Tibial nerve (tissue), 4 donors: Measurements from ENCODE around the gene MAX. TPM values are rescaled to one million over a fixed set of nuclear protein-coding genes. Genes with fewer than 3 reads are reported as not detected.
A peak's percentile ranks its signal among the peaks of the same experiment; 100 is the strongest.
"Not testable (repeated sequence)": the region's sequence is repeated elsewhere in the genome, so short reads cannot be mapped to it uniquely, and the experiment has no call there.

Experiments used
- DNase-seq, 2 donors: peaks; one replicate each; pipeline ENCODE4 v3.0.0-alpha.2; 2019; ENCODE audit warnings: low spot score in 2 of 2
- H3K27ac ChIP-seq, 4 donors: fragments of 200-600 bp; sonication (generic) in 3 of 4; one replicate each; pipeline ENCODE4 v1.5.1; 2017 to 2019; ENCODE audit warnings: mild to moderate bottlenecking in 1 of 4
- H3K27me3 ChIP-seq, 2 donors: fragments of 200-600 bp; sonication (generic) in 1 of 2; one replicate each; pipeline versions ENCODE4 v1.5.1 to v1.6.0; 2017 to 2019
- H3K36me3 ChIP-seq, 3 donors: fragments of 200-600 bp; sonication (generic); one replicate each; pipeline ENCODE4 v1.5.1; 2018 to 2019
- H3K4me1 ChIP-seq, 4 donors: fragments of 200-600 bp; sonication (generic) in 3 of 4; one replicate each; pipeline ENCODE4 v1.5.1; 2017 to 2019
- H3K4me3 ChIP-seq, 4 donors: fragments of 200-600 bp; sonication (generic) in 3 of 4; one replicate each; pipeline ENCODE4 v1.5.1; 2017 to 2019; ENCODE audit warnings: mild to moderate bottlenecking in 1 of 4, moderate library complexity in 1 of 4
- H3K9me3 ChIP-seq, 4 donors: fragments of 200-600 bp; sonication (generic) in 3 of 4; one replicate each; pipeline ENCODE4 v1.5.1; 2017 to 2019
- EP300 ChIP-seq, 2 donors: sonication (generic); formaldehyde crosslinking; IDR thresholded peaks; one replicate each; pipeline ENCODE4 v1.6.1; 2017; ENCODE audit warnings: antibody characterized with exemption in 2 of 2, mild to moderate bottlenecking in 1 of 2
- POLR2A ChIP-seq, 2 donors: fragments of 450-650 bp; IDR thresholded peaks; one replicate each; pipeline ENCODE4 v1.6.1; 2017; ENCODE audit warnings: antibody characterized with exemption in 2 of 2, mild to moderate bottlenecking in 2 of 2, moderate library complexity in 2 of 2
- WGBS, 2 donors: methylation state at CpG; one replicate each; pipeline ENCODE4 v1.1.5; 2018; 5-methylcytosine and 5-hydroxymethylcytosine counted together
- total RNA-seq, 4 donors: library from RNA; depleted of rRNA; stranded (reverse); fragments of >200 nt; gene quantifications; one replicate each; pipeline ENCODE4 v1.1.0, GENCODE V29; 2016
- TF ChIP-seq, protein P1 (sequence below), 5 experiments: fragments of 200-600 bp in 3 of 5; fragments of 450-650 bp in 2 of 5; sonication (generic) in 3 of 5; IDR thresholded peaks; one replicate each; pipeline ENCODE4 v1.5.1; 2016 to 2019; ENCODE audit warnings: antibody characterized with exemption in 5 of 5, mild to moderate bottlenecking in 3 of 5, moderate library complexity in 2 of 5

The MAX gene
- total RNA-seq, 4 donors from 2014 or later = 49.4 to 70.4 (median 55.6) TPM

DNA sequence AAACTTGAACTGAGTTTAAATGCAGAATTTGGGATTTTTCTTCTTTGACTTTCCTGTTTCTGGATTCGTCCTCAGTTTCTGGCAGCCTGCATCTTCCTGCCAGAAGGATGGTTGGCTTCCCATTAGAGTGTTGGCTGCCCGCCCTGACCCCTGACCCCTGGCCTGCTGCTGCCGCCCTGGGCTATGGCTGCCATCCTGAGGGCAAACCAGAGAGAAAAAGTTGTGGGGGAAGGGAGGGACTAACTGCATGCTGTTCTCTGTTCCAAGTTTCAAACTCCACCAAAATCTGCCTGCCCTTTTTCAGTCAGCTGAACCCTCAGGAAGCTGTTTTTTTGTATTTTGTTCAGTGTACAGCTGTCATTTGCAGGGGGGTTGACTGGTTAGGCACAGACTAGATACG is 67.3 kb downstream of the MAX start:
- TF ChIP-seq, protein P1, sequence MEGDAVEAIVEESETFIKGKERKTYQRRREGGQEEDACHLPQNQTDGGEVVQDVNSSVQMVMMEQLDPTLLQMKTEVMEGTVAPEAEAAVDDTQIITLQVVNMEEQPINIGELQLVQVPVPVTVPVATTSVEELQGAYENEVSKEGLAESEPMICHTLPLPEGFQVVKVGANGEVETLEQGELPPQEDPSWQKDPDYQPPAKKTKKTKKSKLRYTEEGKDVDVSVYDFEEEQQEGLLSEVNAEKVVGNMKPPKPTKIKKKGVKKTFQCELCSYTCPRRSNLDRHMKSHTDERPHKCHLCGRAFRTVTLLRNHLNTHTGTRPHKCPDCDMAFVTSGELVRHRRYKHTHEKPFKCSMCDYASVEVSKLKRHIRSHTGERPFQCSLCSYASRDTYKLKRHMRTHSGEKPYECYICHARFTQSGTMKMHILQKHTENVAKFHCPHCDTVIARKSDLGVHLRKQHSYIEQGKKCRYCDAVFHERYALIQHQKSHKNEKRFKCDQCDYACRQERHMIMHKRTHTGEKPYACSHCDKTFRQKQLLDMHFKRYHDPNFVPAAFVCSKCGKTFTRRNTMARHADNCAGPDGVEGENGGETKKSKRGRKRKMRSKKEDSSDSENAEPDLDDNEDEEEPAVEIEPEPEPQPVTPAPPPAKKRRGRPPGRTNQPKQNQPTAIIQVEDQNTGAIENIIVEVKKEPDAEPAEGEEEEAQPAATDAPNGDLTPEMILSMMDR (IDR thresholded peaks at IDR 0.05) = no peak
- peak in 1 of 2 donors; percentile 71 for TF ChIP-seq EP300 (IDR thresholded peaks at IDR 0.05)
- Histone ChIP-seq H3K36me3 (peaks cover 0 to 42% (median 0%) of the 10 kb centered on the region in 3 donors), H3K27ac (peak overlapping the region in 3 of 4 donors; percentile 40 to 80 (median 72)), H3K27me3 (no peaks in the 10 kb centered on the region), H3K9me3 (no peaks in the 10 kb centered on the region), H3K4me3 (no peak overlapping the region), H3K4me1 (peaks cover 0 to 22% (median 13%) of the 10 kb centered on the region in 4 donors)
- WGBS, 2 donors = 17 to 21% methylated on average over 4 of the region's 4 CpGs
- DNase-seq = peak; percentile 50 to 56

DNA sequence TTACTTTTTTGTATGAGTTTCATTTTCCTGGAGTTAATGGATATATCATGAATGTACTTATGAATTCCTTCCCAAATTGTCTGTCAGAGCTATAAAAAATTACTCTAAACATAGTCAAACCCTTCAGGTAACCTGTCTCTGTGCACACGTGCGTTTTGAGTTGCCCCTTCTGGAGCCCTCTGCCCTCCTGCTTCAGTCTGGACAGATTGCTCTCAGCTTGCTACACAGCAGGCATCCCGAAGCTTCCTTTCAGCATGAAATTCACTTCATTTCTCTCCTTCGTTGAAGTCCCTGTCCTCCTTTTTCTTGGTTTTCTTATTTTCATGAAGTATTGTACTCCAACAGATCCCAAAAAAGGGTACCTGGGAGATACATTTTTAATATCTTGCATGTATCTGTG is 68.3 kb downstream of the MAX start:
- H3K4me1 ChIP-seq = peaks cover 0 to 22% (median 13%) of the 10 kb centered on the region in 4 donors
- H3K27me3 ChIP-seq = no peaks in the 10 kb centered on the region
- 71 to 77% methylated on average over 4 of the region's 4 CpGs for WGBS, 2 donors
- peaks cover 0 to 47% (median 0%) of the 10 kb centered on the region in 3 donors for H3K36me3 ChIP-seq
- no peak overlapping the region for H3K4me3 ChIP-seq
- TF ChIP-seq EP300 (IDR thresholded peaks at IDR 0.05) (no peak), POLR2A (IDR thresholded peaks at IDR 0.05) (no peak)
- TF ChIP-seq, protein P1 (IDR thresholded peaks at IDR 0.05) = no peak
- H3K9me3 ChIP-seq = no peaks in the 10 kb centered on the region
- no peak for DNase-seq
- peak overlapping the region in 2 of 4 donors; percentile 3 to 80 for H3K27ac ChIP-seq

DNA sequence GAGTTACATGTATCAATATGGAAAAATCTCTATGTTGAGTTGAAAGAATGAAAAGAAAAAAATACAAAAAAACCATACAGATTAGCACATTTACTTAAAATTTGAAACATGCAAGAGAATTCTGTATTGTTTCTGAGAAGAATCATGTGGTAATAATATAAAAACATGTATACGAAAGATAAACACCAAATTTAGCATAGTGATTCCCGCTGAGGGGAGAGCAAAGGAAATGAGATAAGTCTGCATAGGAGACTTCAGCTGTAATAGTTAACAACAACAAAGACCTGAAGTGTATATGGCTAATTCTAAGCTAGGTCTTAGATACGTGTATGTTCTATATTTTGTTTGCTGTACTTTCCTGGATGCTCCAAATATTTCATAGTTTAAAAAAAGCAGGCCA is 69.1 kb downstream of the MAX start:
- peaks cover 0 to 22% (median 13%) of the 10 kb centered on the region in 4 donors for H3K4me1 ChIP-seq
- TF ChIP-seq, protein P1 (IDR thresholded peaks at IDR 0.05) = no peak
- H3K27me3 ChIP-seq = no peaks in the 10 kb centered on the region
- WGBS, 2 donors = 84 to 88% methylated on average over 3 of the region's 3 CpGs
- H3K4me3 ChIP-seq = no peak overlapping the region
- peaks cover 0 to 54% (median 0%) of the 10 kb centered on the region in 3 donors for H3K36me3 ChIP-seq
- H3K9me3 ChIP-seq = no peaks in the 10 kb centered on the region
- DNase-seq = no peak
- no peak overlapping the region for H3K27ac ChIP-seq

DNA sequence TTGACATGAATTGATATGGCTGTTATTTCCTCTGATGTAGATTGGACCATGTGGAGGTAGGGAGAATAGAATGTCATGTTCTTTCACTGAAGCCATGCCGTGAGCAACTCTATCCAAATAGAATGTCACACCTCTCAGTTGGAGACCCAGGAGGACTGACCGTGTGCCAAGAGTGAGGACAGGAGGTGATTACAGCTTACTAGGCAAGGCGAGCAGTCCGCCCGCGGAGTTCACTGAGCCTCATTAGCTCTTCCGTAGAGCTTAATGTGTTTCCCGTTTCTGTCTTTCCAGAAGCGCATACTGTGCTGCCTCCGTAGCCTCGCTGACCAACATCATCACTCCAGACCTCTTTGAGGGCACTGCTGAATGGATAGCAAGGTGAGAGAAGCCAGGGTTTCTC is 70.0 kb downstream of the MAX start:
- TF ChIP-seq, protein P1 (IDR thresholded peaks at IDR 0.05) = no peak
- no peak for TF ChIP-seq EP300 (IDR thresholded peaks at IDR 0.05)
- no peak for TF ChIP-seq POLR2A (IDR thresholded peaks at IDR 0.05)
- H3K27me3 ChIP-seq = no peaks in the 10 kb centered on the region
- DNase-seq = no peak
- H3K9me3 ChIP-seq = no peaks in the 10 kb centered on the region
- WGBS, 2 donors = 94 to 97% methylated on average over 11 of the region's 11 CpGs
- H3K4me3 ChIP-seq = no peak overlapping the region
- H3K27ac ChIP-seq = no peak overlapping the region
- peaks cover 0 to 63% (median 6%) of the 10 kb centered on the region in 3 donors for H3K36me3 ChIP-seq
- H3K4me1 ChIP-seq = peaks cover 0 to 22% (median 13%) of the 10 kb centered on the region in 4 donors

DNA sequence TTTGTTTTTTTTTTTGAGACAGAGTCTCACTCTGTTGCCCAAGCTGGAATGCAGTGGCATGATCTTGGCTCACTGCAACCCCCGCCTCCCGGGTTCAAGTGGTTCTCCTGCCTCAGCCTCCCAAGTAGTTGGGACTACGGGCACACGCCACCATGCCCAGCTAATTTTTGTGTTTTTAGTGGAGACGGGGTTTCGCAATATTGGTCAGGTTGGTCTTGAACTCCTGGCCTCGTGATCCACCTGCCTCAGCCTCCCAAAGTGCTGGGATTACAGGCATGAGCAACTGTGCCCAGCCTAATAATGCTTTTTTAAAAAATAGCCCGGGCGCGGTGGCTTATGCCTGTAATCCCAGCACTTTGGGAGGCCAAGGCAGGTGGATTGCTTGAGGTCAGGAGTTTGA is 71.0 kb downstream of the MAX start:
- H3K27me3 ChIP-seq, H3K4me3 ChIP-seq, H3K27ac ChIP-seq, DNase-seq, H3K9me3 ChIP-seq: not testable (repeated sequence)
- peaks cover 0 to 22% (median 13%) of the 10 kb centered on the region in 4 donors for H3K4me1 ChIP-seq
- WGBS, 2 donors = 97 to 98% methylated on average over 10 of the region's 10 CpGs
- peaks cover 0 to 73% (median 6%) of the 10 kb centered on the region in 3 donors for H3K36me3 ChIP-seq

DNA sequence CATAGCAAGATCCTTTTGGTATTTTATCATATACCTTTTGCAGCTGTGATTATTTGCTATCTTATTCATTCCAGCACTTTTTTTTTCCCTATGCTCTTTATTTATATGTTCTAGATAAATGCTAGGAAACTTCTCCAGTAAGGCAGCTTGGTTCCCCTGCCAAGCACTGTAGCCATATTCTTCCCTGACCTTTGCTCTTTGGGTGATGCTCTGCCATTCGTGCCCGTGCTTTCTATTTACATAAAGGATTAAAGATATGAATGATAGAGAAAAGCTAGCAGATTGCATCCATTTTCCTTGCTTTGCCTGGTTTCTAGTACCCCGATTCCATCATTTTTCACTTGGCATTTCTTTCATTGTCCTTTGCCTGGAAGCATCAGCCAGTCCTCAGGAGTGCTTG is 73.4 kb downstream of the MAX start:
- DNase-seq = no peak
- Histone ChIP-seq H3K27ac (no peak overlapping the region), H3K9me3 (no peaks in the 10 kb centered on the region), H3K4me1 (no peaks in the 10 kb centered on the region), H3K27me3 (no peaks in the 10 kb centered on the region), H3K36me3 (peaks cover 0 to 79% (median 6%) of the 10 kb centered on the region in 3 donors), H3K4me3 (no peak overlapping the region)
- 65 to 77% methylated on average over 3 of the region's 3 CpGs for WGBS, 2 donors
- TF ChIP-seq, protein P1 (IDR thresholded peaks at IDR 0.05) = no peak
- TF ChIP-seq POLR2A (IDR thresholded peaks at IDR 0.05) (no peak), EP300 (IDR thresholded peaks at IDR 0.05) (no peak)
